ENCODE results near the gene IDUA.

- TF ChIP-seq POLR2A (IDR thresholded peaks at IDR 0.05; ENCODE audit: low read depth) (no peak), CTCF (IDR thresholded peaks at IDR 0.05) (no peak)
These were observed 55.7 kb downstream of the IDUA start for GRCh38 chr4:1042352-1043055.
